Upper lobe of right lung (tissue), 1 donor: Measurements from ENCODE around the gene SNX5. TPM values are rescaled to one million over a fixed set of nuclear protein-coding genes. Genes with fewer than 3 reads are reported as not detected.
"Not testable (repeated sequence)": the region's sequence is repeated elsewhere in the genome, so short reads cannot be mapped to it uniquely, and the experiment has no call there.

Experiments used
- ATAC-seq: fragments of 200-7000 bp; cut with Tn5 transposase; one replicate; pipeline ENCODE4 v1.9.1; 2020; ENCODE audit warnings: mild to moderate bottlenecking, moderate library complexity
- DNase-seq: peaks from one replicate; pipeline ENCODE4 v3.0.0-alpha.2; 2020
- H3K27ac ChIP-seq: fragments of 200-600 bp; one replicate; pipeline ENCODE4 v1.8.0; 2022
- H3K27me3 ChIP-seq: fragments of 200-600 bp; one replicate; pipeline ENCODE4 v1.8.0; 2022; ENCODE audit warnings: mild to moderate bottlenecking
- H3K36me3 ChIP-seq: fragments of 200-600 bp; one replicate; pipeline ENCODE4 v1.8.0; 2022
- H3K4me1 ChIP-seq: fragments of 200-600 bp; one replicate; pipeline ENCODE4 v1.8.0; 2022
- H3K4me3 ChIP-seq: fragments of 200-600 bp; one replicate; pipeline ENCODE4 v1.8.0; 2022; ENCODE audit warnings: mild to moderate bottlenecking
- H3K9me3 ChIP-seq: fragments of 200-600 bp; one replicate; pipeline ENCODE4 v1.8.0; 2022
- intact Hi-C: fragments of 100-400 bp; cut with DNase I; formaldehyde crosslinking; loops from one replicate; pipeline ENCODE4 v1.11.0; 2022
- total RNA-seq: library from RNA; stranded (reverse); fragmentation: NEBNext Ultra II Directional; extraction: Animal tissue kit (Norgen Biotek cat#: 25700); gene quantifications from one replicate; pipeline ENCODE4 v1.2.1, GENCODE V29; 2021
- TF ChIP-seq, protein P1 (sequence below): fragments of 200-600 bp; IDR thresholded peaks from one replicate; pipeline ENCODE4 v1.8.0; 2022; ENCODE audit warnings: antibody characterized with exemption
- donor health status: DM: no; HTN: yes; CAD: no; lungs with severe emphysema.

The SNX5 gene
- total RNA-seq, 1 donor from 2014 or later, result 86.6 TPM

DNA sequence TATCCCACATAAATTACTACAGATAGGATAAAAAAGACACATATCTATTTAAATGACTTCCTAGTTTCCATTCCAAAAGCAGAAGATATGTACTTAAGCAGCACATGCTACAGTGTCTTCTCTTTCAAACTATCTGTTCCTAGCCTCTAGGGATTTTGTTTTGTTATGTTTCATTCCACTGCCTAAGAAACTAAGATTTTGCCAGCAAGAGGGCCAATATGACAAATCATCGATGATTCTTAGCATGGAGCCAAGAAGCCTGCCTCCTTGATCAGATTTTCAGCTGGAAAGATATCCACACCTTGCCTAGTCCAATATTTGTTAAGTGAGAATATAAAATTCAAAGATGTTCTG, 7.0 kb downstream of the SNX5 start:
- Histone ChIP-seq H3K4me1 (peaks cover 99% of the 10 kb centered on the region), H3K27ac (peak overlapping the region; percentile 63), H3K4me3 (no peak overlapping the region), H3K27me3 (no peaks in the 10 kb centered on the region), H3K36me3 (no peaks in the 10 kb centered on the region), H3K9me3 (no peaks in the 10 kb centered on the region)
- intact Hi-C loops, result no loop called here
- no peak for DNase-seq
- ATAC-seq, result no peak
- TF ChIP-seq, protein P1, sequence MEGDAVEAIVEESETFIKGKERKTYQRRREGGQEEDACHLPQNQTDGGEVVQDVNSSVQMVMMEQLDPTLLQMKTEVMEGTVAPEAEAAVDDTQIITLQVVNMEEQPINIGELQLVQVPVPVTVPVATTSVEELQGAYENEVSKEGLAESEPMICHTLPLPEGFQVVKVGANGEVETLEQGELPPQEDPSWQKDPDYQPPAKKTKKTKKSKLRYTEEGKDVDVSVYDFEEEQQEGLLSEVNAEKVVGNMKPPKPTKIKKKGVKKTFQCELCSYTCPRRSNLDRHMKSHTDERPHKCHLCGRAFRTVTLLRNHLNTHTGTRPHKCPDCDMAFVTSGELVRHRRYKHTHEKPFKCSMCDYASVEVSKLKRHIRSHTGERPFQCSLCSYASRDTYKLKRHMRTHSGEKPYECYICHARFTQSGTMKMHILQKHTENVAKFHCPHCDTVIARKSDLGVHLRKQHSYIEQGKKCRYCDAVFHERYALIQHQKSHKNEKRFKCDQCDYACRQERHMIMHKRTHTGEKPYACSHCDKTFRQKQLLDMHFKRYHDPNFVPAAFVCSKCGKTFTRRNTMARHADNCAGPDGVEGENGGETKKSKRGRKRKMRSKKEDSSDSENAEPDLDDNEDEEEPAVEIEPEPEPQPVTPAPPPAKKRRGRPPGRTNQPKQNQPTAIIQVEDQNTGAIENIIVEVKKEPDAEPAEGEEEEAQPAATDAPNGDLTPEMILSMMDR, result no peak

- intact Hi-C loops, result no loop called here
- peak; percentile 27 for ATAC-seq
- H3K36me3 ChIP-seq, result no peaks in the 10 kb centered on the region
- H3K4me3 ChIP-seq, result no peak overlapping the region
- peaks cover 98% of the 10 kb centered on the region for H3K4me1 ChIP-seq
- no peaks in the 10 kb centered on the region for H3K9me3 ChIP-seq
- no peaks in the 10 kb centered on the region for H3K27me3 ChIP-seq
- DNase-seq, result no peak
- TF ChIP-seq, protein P1, result no peak
- peak overlapping the region; percentile 63 for H3K27ac ChIP-seq
Measured at GRCh38 chr20:17960927-17961586, 7.5 kb downstream of the SNX5 start.

GRCh38 chr20:17960400-17960885, 8.2 kb downstream of the SNX5 start:
- H3K27me3 ChIP-seq, H3K9me3 ChIP-seq, H3K4me3 ChIP-seq, intact Hi-C loops, H3K36me3 ChIP-seq, DNase-seq, ATAC-seq: not testable (repeated sequence)
- Histone ChIP-seq H3K27ac (peak overlapping the region; percentile 63), H3K4me1 (peaks cover 98% of the 10 kb centered on the region)

DNA sequence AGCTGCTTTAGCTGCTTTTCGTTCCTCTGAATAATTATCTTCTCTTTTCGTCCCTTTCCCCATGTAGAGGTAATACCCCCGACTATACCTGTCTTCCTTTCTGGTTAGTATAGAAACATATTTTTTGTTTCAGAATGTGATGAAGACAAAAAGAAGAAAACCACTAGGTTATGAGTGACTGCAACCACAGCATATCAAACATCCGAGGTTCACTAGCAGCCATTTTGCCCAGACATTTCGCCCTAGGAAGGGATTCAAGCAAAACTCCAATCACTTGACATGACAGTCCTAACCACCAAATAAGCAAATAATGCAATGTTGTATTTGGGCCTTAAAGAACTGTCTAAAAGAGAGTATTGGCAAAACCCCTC, 9.4 kb downstream of the SNX5 start:
- intact Hi-C loops, result no loop called here
- Histone ChIP-seq H3K4me3 (no peak overlapping the region), H3K27ac (peak overlapping the region; percentile 66), H3K4me1 (peaks cover 87% of the 10 kb centered on the region), H3K9me3 (no peaks in the 10 kb centered on the region), H3K36me3 (peaks cover 12% of the 10 kb centered on the region), H3K27me3 (no peaks in the 10 kb centered on the region)
- ATAC-seq (no peak), DNase-seq (no peak)
- TF ChIP-seq, protein P1, result no peak

DNA sequence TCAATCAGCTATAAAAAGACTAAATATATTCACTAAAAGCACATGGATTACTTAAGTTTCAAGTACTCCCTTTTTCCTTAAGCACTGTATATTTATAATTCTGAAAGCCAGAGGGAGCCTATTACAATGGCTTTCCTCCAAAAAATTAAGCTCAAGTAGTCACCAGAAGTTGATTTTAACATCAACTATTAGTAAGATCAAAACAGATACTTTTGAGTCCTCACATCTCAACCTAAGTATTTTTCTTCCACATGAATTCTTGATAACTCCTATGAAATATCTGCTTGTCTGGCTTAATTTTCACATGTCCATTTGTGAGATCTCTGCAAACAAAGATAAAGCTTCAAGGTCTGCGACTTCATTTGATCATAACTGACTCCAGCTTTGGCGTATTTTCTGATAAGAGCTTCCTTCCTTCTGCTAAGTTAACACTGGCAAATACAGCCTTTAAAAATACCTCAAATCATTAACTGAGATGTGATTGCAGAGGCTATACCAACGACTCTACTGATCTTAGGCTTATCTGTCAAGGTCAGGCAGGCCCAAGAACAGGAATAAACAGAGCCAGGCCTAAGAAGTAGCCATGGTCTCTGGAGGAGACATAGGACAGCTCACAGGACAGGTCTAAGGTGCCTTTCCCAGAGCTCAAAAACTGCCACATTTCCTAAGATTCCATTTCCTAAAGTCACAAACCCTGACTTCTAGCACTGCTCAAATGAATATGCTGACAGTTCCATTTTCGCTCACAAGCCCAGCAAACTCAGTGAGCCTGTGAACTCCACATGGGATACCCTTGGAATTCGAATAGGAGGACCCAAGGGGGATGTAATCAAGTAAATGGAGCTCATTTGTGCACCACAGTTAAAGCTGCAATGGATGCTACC, 10.0 kb downstream of the SNX5 start:
- intact Hi-C loops, result no loop called here
- ATAC-seq, result no peak
- H3K4me1 ChIP-seq, result peaks cover 81% of the 10 kb centered on the region
- H3K9me3 ChIP-seq, result no peaks in the 10 kb centered on the region
- H3K36me3 ChIP-seq, result peaks cover 18% of the 10 kb centered on the region
- no peak for DNase-seq
- no peaks in the 10 kb centered on the region for H3K27me3 ChIP-seq
- peak overlapping the region; percentile 66 for H3K27ac ChIP-seq
- H3K4me3 ChIP-seq, result no peak overlapping the region
- TF ChIP-seq, protein P1, result peak; percentile 23
